Uterus (tissue), 2 donors: ENCODE measurements around the gene TSC22D2.

Source experiments
- CTCF ChIP-seq, 4 experiments: fragments of 200-600 bp in 2 of 4; fragments of 450-650 bp in 2 of 4; sonication (generic) in 2 of 4; IDR thresholded peaks; one replicate each; pipeline ENCODE4 v1.5.1; 2016 to 2019; ENCODE audit warnings: antibody characterized with exemption in 4 of 4, mild to moderate bottlenecking in 2 of 4, moderate library complexity in 1 of 4
- POLR2A ChIP-seq, 2 donors: fragments of 450-650 bp; IDR thresholded peaks; one replicate each; pipeline ENCODE4 v1.6.1; 2016; ENCODE audit warnings: antibody characterized with exemption in 2 of 2, mild to moderate bottlenecking in 1 of 2, moderate library complexity in 1 of 2

- no peak for TF ChIP-seq CTCF (IDR thresholded peaks at IDR 0.05)
- no peak for TF ChIP-seq POLR2A (IDR thresholded peaks at IDR 0.05)
Observed at GRCh38 chr3:150421256-150421655, 13.2 kb downstream of the TSC22D2 start.
